Measurements from ENCODE around the gene GAL3ST3.
A peak's percentile ranks its signal among the peaks of the same experiment; 100 is the strongest.

Gene GAL3ST3

GRCh38 chr11:66070604-66071380 is 21.8 kb upstream of the GAL3ST3 start:
- Histone ChIP-seq H3K4me3 (peak overlapping the region; percentile 94), H3K4me1 (peaks cover 60% of the 10 kb centered on the region), H4K20me1 (peaks cover 65% of the 10 kb centered on the region), H3K9me3 (no peaks in the 10 kb centered on the region), H3K9ac (peak overlapping the region; percentile 87), H3K27ac (peak overlapping the region; percentile 88), H3K4me2 (peak overlapping the region; percentile 96), H3K36me3 (peaks cover 60% of the 10 kb centered on the region), H3K27me3 (no peaks in the 10 kb centered on the region)
- TF ChIP-seq Cebpa-rat (IDR thresholded peaks at IDR 0.05): no peak

GRCh38 chr11:66069715-66070603 is 21.0 kb upstream of the GAL3ST3 start, which contains the start of gene PACS1:
PACS1 (plus strand) TSS chr11:66070272; CDS start chr11:66070487, 215 bp downstream.
- Histone ChIP-seq H3K9ac (peak within 1 kb of the TSS; percentile 87), H4K20me1 (peaks cover 69% of the 10 kb centered on the region), H3K4me1 (peaks cover 60% of the 10 kb centered on the region), H3K4me3 (peak within 1 kb of the TSS; percentile 94), H3K4me2 (peak within 1 kb of the TSS; percentile 96), H3K36me3 (peaks cover 60% of the 10 kb centered on the region), H3K27me3 (no peaks in the 10 kb centered on the region), H3K27ac (peak within 1 kb of the TSS; percentile 88), H3K9me3 (no peaks in the 10 kb centered on the region)
- TF ChIP-seq Cebpa-rat (IDR thresholded peaks at IDR 0.05): no peak

- TF ChIP-seq Cebpa-rat (IDR thresholded peaks at IDR 0.05): no peak
- peak overlapping the region; percentile 94 for H3K4me3 ChIP-seq
- peaks cover 60% of the 10 kb centered on the region for H3K4me1 ChIP-seq
- peak overlapping the region; percentile 96 for H3K4me2 ChIP-seq
- peak overlapping the region; percentile 87 for H3K9ac ChIP-seq
- H3K9me3 ChIP-seq: no peaks in the 10 kb centered on the region
- peak overlapping the region; percentile 88 for H3K27ac ChIP-seq
- peaks cover 60% of the 10 kb centered on the region for H3K36me3 ChIP-seq
- H3K27me3 ChIP-seq: no peaks in the 10 kb centered on the region
- peaks cover 74% of the 10 kb centered on the region for H4K20me1 ChIP-seq
Observed at GRCh38 chr11:66068923-66069714, 20.2 kb upstream of the GAL3ST3 start.

- peak overlapping the region; percentile 96 for H3K4me2 ChIP-seq
- no peaks in the 10 kb centered on the region for H3K27me3 ChIP-seq
- no peaks in the 10 kb centered on the region for H3K9me3 ChIP-seq
- peak overlapping the region; percentile 94; the same call in 1 of the 2 replicates for H3K4me3 ChIP-seq
- H3K9ac ChIP-seq: no peak overlapping the region
- H3K4me1 ChIP-seq: peaks cover 59% of the 10 kb centered on the region
- TF ChIP-seq Cebpa-rat (IDR thresholded peaks at IDR 0.05): no peak
- H3K27ac ChIP-seq: peak overlapping the region; percentile 88; the same call in 1 of the 2 replicates
- peaks cover 77% of the 10 kb centered on the region for H4K20me1 ChIP-seq
- peaks cover 63% of the 10 kb centered on the region for H3K36me3 ChIP-seq
Observed at GRCh38 chr11:66068154-66068821, 19.3 kb upstream of the GAL3ST3 start.

GRCh38 chr11:66067640-66068039 is 18.7 kb upstream of the GAL3ST3 start:
- H3K27me3 ChIP-seq: no peaks in the 10 kb centered on the region
- no peaks in the 10 kb centered on the region for H3K9me3 ChIP-seq
- H3K36me3 ChIP-seq: peaks cover 63% of the 10 kb centered on the region
- H3K9ac ChIP-seq: no peak overlapping the region
- TF ChIP-seq Cebpa-rat (IDR thresholded peaks at IDR 0.05): no peak
- no peak overlapping the region for H3K27ac ChIP-seq
- no peak overlapping the region for H3K4me3 ChIP-seq
- H3K4me2 ChIP-seq: peak overlapping the region; percentile 96; the same call in 1 of the 2 replicates
- H4K20me1 ChIP-seq: peaks cover 77% of the 10 kb centered on the region
- peaks cover 53% of the 10 kb centered on the region for H3K4me1 ChIP-seq

- Histone ChIP-seq H3K27ac (peak overlapping the region; percentile 37), H3K4me3 (no peak overlapping the region), H3K27me3 (no peaks in the 10 kb centered on the region), H3K9ac (0 out of 2 replicates have a peak overlapping the region, but pooled peaks have one; percentile 9), H3K9me3 (no peaks in the 10 kb centered on the region), H3K36me3 (peaks cover 72% of the 10 kb centered on the region), H3K4me1 (peaks cover 44% of the 10 kb centered on the region), H4K20me1 (peaks cover 70% of the 10 kb centered on the region), H3K4me2 (no peak overlapping the region)
- no peak for TF ChIP-seq Cebpa-rat (IDR thresholded peaks at IDR 0.05)
Observed at GRCh38 chr11:66066751-66067150, 17.8 kb upstream of the GAL3ST3 start.

GRCh38 chr11:66064571-66064970 is 15.6 kb upstream of the GAL3ST3 start:
- H3K4me3 ChIP-seq: no peak overlapping the region
- no peak overlapping the region for H3K4me2 ChIP-seq
- H3K27me3 ChIP-seq: no peaks in the 10 kb centered on the region
- peaks cover 34% of the 10 kb centered on the region for H3K4me1 ChIP-seq
- no peak overlapping the region for H3K27ac ChIP-seq
- H3K9me3 ChIP-seq: no peaks in the 10 kb centered on the region
- H3K36me3 ChIP-seq: peaks cover 94% of the 10 kb centered on the region
- no peak overlapping the region for H3K9ac ChIP-seq
- H4K20me1 ChIP-seq: peaks cover 82% of the 10 kb centered on the region
- no peak for TF ChIP-seq Cebpa-rat (IDR thresholded peaks at IDR 0.05)

GRCh38 chr11:66063900-66064299 is 14.9 kb upstream of the GAL3ST3 start:
- peaks cover 83% of the 10 kb centered on the region for H4K20me1 ChIP-seq
- H3K9me3 ChIP-seq: no peaks in the 10 kb centered on the region
- peaks cover 28% of the 10 kb centered on the region for H3K4me1 ChIP-seq
- H3K36me3 ChIP-seq: peaks cover 98% of the 10 kb centered on the region
- no peak for TF ChIP-seq Cebpa-rat (IDR thresholded peaks at IDR 0.05)
- H3K27me3 ChIP-seq: no peaks in the 10 kb centered on the region
- H3K27ac ChIP-seq: no peak overlapping the region
- H3K4me3 ChIP-seq: no peak overlapping the region
- no peak overlapping the region for H3K9ac ChIP-seq
- H3K4me2 ChIP-seq: no peak overlapping the region

- peaks cover 13% of the 10 kb centered on the region; the same call in 1 of the 2 replicates for H3K4me1 ChIP-seq
- no peak for TF ChIP-seq Cebpa-rat (IDR thresholded peaks at IDR 0.05)
- no peak overlapping the region for H3K27ac ChIP-seq
- peaks cover 71% of the 10 kb centered on the region for H4K20me1 ChIP-seq
- H3K4me3 ChIP-seq: no peak overlapping the region
- H3K4me2 ChIP-seq: no peak overlapping the region
- H3K36me3 ChIP-seq: peaks cover 98% of the 10 kb centered on the region
- H3K9ac ChIP-seq: no peak overlapping the region
- H3K27me3 ChIP-seq: no peaks in the 10 kb centered on the region
- H3K9me3 ChIP-seq: no peaks in the 10 kb centered on the region
Observed at GRCh38 chr11:66062408-66062807, 13.4 kb upstream of the GAL3ST3 start.
